ENCODE data around the gene LYZL1.
"Not testable (repeated sequence)": the region's sequence is repeated elsewhere in the genome, so short reads cannot be mapped to it uniquely, and the experiment has no call there.

LYZL1 gene

DNA sequence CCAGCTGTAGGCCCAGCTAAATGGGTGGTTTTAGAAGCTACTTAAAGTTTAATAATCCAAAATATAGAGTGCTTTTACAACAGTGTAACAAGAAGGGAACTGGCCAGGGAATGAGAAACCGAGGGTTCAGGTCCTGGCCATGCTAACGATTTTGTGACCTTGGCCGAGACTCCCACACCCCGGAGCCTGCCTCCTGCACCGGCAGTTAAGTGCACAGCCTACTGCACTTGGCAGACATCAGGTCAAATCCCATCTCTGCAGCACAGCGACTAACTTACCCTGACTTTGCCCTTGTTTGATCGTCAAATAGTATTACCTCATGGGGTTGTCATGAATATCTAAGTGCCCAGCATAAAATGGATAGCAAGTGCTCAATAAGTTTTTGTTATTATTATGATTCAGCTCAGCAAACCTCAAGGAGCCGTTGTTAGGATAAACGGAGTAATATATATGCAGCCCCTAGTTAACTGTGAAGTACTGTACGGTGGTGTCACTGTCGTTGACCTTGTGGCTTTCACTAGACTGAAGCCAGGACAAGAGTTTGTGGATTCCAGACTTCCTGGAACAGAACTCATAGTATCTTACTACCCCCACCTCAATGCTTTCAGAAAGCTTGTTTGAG is 35.5 kb downstream of the LYZL1 start:
- in situ Hi-C loops (cut with MboI; ENCODE audit: low sequenced_read_pairs), result loop anchor here (25.0 kb wide), 1 partner anchor 662 kb away; no protein-coding TSS in a partner anchor

DNA sequence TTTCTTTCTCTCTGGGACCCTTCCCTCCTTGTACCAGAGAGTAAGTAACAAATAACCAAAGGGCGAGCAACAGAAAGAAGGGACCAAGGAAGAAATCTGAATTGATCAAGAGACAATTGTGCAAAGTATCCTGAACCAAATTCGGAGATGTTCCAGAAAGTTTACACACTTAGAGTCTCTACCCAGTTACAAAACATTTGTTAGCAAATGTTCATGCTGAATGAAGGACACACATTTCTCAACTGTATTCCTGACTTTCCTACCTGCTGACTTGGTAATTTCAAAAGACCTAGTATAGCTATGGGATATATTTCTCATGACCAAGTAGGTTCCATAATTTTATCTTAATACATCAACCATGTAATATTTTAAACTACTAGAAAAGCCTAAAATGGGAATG is 37.4 kb downstream of the LYZL1 start:
- in situ Hi-C loops (cut with MboI; ENCODE audit: low sequenced_read_pairs), result no loop called here

DNA sequence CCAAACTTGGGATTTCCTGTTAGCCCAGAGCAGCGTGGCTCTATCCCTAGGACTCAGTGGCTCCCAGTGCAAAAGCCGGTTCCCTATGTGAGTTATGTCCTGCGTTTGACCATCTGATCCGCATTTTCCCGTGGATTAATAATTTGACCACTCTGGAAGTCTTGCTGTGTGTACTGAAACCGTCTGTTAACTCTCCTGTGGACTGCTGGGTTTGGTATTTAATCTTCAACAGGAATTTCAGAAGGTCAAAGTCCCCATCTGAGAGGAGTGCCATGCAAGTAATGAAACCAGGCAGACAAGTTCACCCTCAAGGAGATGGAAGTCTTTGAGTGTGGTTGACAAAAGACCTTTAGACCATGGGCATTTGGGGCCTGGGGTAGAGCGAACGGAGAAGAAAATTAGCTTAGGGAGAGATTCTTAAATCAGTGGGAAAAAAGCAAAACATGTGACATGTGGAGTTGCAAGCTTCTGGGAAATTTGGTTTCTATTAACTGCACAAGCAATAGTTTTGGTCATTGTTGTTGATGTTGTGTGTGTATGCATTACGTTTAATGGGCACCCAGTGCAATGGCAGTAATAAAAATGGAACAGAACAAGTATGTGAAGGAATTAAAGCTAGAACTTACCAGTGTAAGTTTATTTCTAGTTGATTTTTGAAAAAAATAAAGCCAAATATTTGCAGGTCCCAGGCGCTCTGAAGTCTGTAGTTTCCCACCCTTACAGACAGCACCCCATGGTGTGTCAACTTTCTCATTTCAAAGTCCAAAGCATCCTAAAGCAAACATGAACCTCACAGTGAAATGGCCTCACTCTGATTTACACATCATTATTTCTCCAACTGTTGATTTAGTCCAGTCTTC is 38.2 kb downstream of the LYZL1 start:
- in situ Hi-C loops (cut with MboI; ENCODE audit: low sequenced_read_pairs), result no loop called here

DNA sequence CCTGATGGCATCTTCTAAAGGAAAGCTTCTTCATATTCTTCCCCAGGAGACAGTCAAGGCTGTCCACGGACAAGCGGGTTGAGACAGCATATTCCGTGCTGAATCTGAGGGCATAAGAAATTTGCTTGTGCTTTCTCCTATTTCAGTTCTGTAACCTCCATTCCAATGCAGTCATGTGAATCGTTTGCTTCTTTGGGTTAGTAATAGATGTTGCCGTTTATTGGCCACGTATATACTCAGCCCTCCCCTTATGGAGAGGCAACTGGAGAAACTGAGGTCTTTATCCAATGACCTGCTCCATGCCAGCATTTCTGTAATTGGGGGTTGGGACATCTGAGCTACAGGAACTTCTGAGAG is 38.9 kb downstream of the LYZL1 start:
- in situ Hi-C loops (cut with MboI; ENCODE audit: low sequenced_read_pairs), result no loop called here

DNA sequence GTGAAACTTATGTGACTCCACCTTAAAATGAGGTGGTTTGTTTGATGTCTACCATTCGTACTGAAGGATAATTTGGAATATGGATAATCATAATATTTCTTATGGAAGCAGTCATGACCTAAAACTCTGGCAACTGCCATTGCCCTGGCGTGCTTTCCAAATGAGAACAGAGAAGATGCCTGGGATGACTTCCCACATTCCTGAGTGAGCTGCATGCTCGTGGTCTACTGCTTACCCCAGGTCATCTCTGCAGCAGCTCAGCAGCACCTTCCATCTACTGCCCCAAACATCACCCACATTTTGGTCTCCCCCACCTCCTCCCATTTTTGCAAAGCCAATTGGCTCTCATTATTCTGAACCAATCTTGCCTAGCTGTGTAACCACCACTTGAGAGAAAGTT is 40.1 kb downstream of the LYZL1 start:
- in situ Hi-C loops (cut with MboI; ENCODE audit: low sequenced_read_pairs), result no loop called here

DNA sequence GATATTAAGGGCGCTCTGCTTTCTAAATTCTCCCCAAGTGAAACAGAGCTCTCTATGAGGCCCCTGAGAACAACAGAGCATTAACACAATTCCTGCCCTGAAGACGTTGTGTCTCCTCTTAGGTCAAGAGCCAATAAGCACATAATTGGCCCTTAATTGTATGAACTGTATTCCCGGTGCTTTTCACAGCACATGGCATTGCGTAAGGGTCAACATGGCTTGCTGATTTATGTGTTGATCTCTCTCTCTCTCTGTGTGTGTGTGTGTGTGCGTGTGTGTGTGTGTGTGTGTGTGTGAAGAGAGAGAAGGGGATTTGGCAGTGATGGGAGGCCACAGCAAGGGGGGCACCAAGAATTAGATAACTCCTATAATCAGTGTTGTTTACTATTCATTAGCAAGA is 40.5 kb downstream of the LYZL1 start:
- in situ Hi-C loops (cut with MboI; ENCODE audit: low sequenced_read_pairs), result no loop called here

DNA sequence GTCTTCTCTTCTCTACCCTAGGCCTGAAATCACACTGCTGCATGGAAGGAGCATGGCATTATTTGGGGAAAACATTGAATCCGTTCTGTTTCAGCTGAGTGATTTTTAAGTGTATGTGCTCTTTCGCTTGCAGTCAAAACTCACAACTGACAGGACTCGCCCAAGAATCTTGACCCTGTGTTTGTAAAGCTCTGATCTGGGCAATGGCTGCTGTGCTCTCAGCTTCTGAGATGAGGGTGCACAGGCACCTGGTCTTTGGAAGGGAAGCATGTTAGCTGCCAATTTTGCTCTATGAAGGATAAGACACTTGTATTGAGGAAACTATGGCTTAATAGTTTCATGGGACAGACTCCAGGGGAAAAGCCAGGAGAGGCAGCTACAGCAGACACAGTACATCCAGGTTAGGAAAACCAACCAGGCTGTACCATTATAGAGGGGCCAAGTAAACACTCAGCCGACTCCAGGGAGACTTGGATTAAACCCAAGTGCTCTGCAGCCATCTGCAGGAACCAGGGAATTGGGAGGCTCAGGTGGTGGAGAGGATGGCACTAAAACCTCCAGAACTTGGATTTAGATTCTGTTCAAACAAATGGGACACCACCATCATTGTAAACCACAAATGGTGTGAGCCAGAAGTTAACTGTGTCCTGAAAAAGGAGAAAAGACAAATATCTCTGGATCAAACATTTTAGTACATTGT is 43.3 kb downstream of the LYZL1 start:
- in situ Hi-C loops (cut with MboI; ENCODE audit: low sequenced_read_pairs), result no loop called here

DNA sequence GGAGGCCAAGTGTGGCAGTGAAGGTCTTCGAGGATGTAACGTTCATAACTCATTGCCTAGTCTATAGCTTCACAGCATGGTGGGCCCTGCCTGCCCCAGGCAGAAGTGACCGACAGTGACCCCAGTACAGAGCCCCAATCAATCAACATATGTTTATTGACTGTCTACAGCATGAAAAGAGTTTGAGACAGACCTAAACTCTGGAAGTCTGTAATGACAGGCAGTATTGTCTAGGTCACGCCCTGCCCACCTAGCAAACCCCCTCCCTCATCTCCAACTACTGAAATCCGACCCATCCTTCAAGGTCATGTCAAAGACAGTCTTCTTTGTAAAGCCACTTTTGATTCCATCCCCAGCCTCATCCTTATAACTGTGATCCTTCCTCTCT is 43.9 kb downstream of the LYZL1 start:
- in situ Hi-C loops (cut with MboI; ENCODE audit: low sequenced_read_pairs), result no loop called here

DNA sequence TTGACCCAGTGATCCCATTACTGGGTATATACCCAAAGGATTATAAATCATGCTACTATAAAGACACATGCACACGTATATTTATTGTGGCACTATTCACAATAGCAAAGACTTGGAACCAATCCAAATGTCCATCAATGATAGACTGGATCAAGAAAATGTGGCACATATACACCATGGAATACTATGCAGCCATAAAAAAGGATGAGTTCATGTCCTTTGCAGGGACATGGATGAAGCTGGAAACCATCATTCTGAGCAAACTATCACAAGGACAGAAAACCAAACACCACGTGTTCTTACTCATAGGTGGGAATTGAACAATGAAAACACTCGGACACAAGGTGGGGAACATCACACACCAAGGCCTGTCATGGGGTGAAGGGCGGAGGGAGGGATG is 48.7 kb downstream of the LYZL1 start:
- in situ Hi-C loops (cut with MboI; ENCODE audit: low sequenced_read_pairs), result not testable (repeated sequence)

DNA sequence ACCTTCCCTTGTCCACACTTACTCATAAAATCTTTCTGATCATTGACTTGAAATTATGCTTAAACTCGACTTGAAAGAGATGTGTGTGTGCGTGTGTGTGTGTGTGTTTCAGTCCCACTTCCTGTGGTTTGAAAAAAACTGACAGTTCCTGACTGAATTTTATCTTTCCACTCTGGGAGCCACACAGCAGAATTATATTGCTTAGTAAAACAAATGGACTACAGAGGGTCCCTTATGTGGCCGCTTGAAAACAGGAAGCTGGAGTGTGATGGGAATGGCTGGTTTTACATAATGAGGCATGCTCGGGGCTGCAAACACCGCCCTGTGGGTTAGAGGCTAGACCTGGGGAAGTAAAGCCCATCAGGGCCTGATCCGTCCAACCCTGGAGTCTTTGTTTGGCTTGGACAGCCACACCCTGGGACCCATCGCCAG is 54.8 kb downstream of the LYZL1 start:
- in situ Hi-C loops (cut with MboI; ENCODE audit: low sequenced_read_pairs), result no loop called here

DNA sequence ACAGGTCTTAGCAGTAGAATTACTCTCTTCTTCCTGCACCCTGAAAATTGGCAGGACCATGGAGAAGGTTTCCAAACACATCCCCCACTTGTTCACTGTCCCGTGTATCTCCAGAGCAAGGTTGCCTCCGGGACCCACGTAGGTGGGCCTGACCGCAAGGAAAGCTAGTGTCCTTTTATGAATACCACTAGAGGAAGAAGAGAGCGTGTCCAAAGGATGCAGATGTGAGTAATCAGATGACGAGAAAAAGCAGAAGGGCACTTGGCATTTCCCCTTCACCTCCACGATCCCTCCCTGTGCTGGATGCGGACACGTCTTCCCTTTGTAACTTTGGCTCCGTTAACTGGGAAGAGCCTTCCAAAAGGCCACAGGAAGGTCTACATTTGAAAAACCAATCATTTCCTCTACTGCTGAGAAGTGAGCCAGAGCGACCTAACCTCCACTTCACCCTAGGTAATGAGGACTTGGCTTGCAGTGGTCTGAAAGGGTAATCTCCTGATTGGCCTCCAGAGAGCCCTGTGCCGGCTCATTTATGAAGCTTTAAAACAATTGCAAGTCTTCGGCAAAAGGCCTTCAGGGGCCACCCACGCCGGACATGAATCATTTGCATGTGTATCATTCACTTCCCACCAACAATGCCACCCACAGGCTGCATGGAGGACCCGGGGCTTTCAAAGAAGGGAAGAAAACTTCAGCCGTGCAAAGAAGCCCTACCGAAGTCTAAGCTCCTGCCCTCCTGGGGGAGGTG is 55.4 kb downstream of the LYZL1 start:
- in situ Hi-C loops (cut with MboI; ENCODE audit: low sequenced_read_pairs), result no loop called here

DNA sequence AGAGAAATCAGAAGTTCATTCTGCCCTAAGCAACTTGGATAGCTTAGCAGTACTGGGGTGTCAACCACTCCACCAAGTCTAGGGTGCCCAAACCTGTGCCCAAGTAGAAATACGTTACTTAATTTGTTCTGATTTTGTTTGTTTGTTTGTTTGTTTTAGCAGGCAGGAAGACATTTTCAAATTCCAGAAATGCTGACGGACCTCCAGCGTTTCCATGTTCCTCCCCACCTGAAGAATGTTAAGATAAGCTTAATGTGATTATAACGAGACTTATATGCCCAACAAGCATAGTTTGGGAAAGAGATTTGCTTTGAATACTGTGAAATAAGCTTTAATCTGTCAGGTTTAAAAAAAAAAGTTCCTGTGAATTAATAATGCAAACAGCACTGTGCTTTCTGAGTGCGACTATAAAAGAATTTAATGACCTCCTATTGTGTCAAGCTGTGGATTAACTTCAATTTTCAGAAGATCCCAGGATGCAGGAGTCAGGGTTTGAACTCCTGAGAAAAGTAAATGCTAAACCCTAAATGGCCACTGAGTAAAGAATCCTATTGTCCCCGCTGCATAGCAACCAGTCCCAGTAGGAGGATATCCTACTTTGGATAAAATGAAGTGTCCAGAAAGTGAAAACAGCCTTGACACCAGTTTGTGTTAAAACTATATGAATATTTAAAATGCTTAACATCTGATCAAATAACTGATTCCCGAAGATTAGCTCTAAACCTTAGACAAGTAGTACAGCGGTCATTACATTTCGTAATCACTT is 56.5 kb downstream of the LYZL1 start:
- in situ Hi-C loops (cut with MboI; ENCODE audit: low sequenced_read_pairs), result no loop called here

DNA sequence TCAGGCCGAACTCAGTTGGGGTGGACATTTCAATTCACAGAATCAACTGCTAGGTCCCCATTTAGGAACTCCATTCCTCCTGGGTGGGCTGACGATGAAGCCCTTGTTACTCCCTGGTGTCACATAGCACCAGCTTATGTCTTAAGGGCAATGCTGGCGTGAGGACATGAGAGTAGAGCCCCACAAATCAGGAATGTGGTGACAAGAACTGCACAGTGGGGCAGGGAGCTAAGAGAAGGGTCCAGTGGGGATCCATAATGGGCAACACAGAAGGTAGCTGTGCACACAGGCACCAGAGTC is 57.0 kb downstream of the LYZL1 start:
- in situ Hi-C loops (cut with MboI; ENCODE audit: low sequenced_read_pairs), result no loop called here

DNA sequence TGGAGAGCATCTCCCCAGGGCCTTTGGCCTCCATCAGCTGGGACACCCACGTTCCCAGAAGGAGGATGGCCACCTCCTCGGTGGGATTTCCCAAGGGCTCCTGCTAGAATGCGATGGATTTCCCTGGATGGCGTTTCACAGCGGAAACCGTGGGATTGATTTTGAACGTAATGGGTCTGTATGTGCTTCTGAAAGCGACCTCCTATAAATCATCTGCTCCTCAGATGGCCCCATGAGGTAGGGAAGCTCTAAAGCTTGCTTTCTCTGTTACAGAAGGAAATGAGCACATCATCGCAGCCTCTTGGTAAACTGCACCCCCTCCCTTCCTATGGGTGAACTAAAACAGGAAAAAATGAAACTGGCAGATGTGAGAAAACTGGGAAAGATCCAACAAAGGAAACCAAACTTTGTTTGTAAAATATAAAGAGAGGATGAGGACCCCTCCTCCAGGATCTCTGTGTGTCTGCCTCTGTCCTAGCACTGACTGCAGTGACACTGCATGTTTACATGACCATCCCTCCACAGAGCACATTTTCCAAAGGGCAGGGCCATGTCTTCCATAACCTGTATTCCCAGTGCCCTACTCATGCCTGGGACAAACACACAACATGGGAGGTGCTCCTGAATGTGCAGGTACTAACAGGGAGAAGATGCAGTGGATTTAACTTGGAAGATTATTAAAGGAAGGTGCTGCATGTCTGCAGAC is 57.6 kb downstream of the LYZL1 start:
- in situ Hi-C loops (cut with MboI; ENCODE audit: low sequenced_read_pairs), result no loop called here

DNA sequence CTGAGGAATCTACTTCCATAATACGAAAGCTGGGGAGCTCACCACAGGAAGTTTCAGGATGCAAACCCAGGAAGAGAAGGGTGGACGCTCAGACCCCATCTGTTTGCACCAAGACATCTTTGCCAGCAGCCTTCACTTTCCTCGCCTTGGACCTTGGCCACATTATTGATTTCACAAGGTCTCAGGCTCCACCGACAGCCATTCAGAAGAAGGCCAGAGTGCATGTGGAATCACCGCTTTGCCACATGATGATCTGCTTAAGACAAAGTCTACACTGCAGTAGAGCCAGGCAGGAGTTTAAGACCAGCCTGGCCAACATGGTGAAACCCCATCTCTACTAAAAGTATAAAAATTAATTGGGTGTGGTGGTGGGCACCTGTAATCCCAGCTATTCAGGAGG is 60.0 kb downstream of the LYZL1 start:
- in situ Hi-C loops (cut with MboI; ENCODE audit: low sequenced_read_pairs), result no loop called here

DNA sequence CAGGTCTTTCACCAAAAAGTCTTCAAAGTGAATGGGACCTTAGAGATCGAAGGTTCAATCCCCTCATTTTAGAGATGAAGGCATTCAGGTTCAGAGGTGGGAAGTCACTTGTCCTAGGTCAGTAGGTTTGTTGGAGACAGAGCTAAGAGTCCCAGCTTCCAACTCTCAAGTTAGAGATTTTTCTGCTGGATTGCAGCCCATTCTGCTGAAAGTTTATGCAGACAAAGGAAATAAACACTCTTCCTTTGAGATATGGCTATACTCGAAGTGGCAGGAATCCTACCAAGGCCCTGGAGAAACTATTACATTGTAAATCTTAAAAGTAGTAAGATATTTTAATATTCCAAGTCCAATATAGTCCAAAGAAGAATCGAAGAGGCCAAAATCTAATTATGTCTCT is 64.4 kb downstream of the LYZL1 start:
- in situ Hi-C loops (cut with MboI; ENCODE audit: low sequenced_read_pairs), result no loop called here

DNA sequence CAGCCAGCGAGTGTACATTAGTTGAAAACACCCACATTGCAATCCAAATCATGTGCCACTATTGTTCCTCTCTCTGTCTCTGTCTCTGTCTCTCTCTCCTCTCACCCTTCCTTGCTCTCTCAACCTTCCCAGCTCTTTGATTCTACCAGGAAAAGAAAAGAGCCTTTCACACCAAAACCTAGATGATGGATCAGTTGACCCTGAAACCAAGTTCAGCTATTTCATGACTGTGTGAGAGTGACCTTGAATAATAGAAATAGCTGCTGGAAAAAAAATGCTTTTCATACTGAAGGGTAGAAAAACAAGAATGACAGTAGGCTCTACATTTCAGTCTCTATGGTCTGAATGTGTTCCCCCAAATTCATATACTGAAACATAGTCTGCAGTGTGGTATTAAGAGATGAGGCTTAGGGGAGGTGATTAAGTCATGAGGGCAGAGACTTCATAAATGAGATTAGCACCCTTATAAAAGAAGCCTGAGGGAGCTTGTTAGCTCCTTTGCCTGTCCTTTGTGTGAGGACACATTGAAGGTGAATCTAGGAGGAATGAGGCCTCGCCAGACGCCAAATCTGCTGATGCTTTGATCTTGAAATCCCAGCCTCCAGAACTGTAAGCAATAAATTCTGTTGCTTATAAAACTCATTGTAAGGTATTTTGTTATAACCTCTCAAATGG is 65.2 kb downstream of the LYZL1 start:
- in situ Hi-C loops (cut with MboI; ENCODE audit: low sequenced_read_pairs), result no loop called here

DNA sequence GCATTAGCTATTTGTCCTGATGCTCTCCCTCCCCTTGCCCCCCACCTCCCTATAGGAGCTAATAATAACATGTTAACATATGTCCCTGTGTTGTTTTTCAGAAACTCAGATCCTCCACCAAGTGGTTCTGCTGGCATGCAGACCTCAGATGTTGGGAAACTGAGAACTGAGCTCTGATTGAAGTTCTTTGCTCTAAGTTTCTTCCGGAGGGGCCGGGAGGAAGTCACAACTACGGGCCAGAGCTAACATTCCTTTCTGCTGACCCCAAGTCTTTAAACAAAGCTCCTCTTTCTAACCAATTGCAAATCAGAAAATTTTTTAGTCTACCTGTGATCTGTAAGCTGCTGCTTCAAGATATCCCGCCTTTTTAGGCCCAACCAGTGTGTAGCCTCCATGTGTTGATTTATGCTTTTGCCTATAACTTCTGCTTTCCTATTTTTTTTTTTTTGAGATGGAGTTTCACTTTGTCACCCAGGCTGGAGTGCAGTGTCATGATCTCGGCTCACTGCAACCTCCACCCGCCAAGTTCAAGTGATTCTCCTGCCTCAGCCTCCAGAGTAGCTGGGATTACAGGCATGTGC is 66.6 kb downstream of the LYZL1 start:
- in situ Hi-C loops (cut with MboI; ENCODE audit: low sequenced_read_pairs), result no loop called here

DNA sequence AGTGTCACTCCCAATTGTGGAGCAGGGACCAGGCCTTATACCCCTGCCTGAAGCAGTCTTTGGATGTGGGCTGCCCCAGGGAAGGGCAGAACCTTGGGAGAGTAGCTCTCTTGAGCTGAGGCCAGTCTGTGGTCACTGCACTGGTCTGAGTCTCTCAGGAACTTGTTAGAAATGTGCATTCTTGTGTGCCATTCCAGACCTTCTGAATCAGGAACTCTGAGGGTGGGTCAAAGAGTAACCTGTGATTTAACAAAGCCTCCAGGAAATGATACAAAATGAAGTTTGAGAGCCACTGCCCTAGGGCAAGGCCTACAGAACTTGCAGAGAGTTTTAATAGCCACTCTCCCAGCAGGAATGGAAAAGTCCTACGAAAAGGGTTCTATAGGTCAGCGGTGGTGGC is 68.1 kb downstream of the LYZL1 start:
- in situ Hi-C loops (cut with MboI; ENCODE audit: low sequenced_read_pairs), result no loop called here

All from HL-60/S4 treated with retinoic acid at 250 ng/mL for 4 days and 3 days (cell line).